H1 (cell line): ENCODE results near the gene UBQLN4. TPM values are rescaled to one million over a fixed set of nuclear protein-coding genes. Genes with fewer than 3 reads are reported as not detected.

ENCODE experiments used
- CTCF ChIA-PET: fragments of 300-600 bp; sonication (Branson Sonifier 250); formaldehyde crosslinking; loops from one replicate; lab custom pipeline; 2021; ENCODE audit not compliant: partially characterized antibody; lab: Charles Lee
- POLR2A ChIA-PET: fragments of 300-600 bp; sonication (Branson Sonifier 250); formaldehyde crosslinking; loops from one replicate; lab custom pipeline; 2021; ENCODE audit warnings: inconsistent platforms; ENCODE audit not compliant: partially characterized antibody; lab: Charles Lee
- DNase-seq, 2 experiments: peaks; one replicate each; pipeline versions ENCODE4 v3.0.0 to v3.0.0-alpha.2; 2010 to 2022; ENCODE audit warnings: low spot score in 2 of 2, low read depth in 1 of 2, mixed read lengths in 1 of 2
- FAIRE-seq: peaks from 2 replicates; lab custom pipeline; 2011; peaks lifted over from hg19 to GRCh38; lab: Jason Lieb, UNC
- H2AFZ ChIP-seq: 2 replicates; pipeline ENCODE4 v1.8.1; 2012; ENCODE audit warnings: low read length, inconsistent platforms
- H2AK5ac ChIP-seq: 2 replicates; pipeline ENCODE4 v1.6.1; 2013; ENCODE audit warnings: low read depth, low read length
- H2BK120ac ChIP-seq: replicated peaks from 2 replicates; pipeline ENCODE3; 2013; ENCODE audit warnings: low read depth, low read length, inconsistent platforms
- H2BK12ac ChIP-seq: 2 replicates; pipeline ENCODE4 v1.6.1; 2013; ENCODE audit warnings: low read depth, low read length
- H2BK15ac ChIP-seq: 2 replicates; pipeline ENCODE4 v1.6.1; 2013; ENCODE audit warnings: low read length
- H2BK20ac ChIP-seq: 2 replicates; pipeline ENCODE4 v1.6.1; 2013; ENCODE audit warnings: low read length
- H2BK5ac ChIP-seq: 2 replicates; pipeline ENCODE4 v1.6.1; 2013; ENCODE audit warnings: low read depth, low read length
- H3K14ac ChIP-seq: 2 replicates; pipeline ENCODE4 v1.6.1; 2013; ENCODE audit warnings: inconsistent platforms; ENCODE audit not compliant: insufficient read length
- H3K18ac ChIP-seq: 2 replicates; pipeline ENCODE4 v1.6.1; 2013; ENCODE audit warnings: low read length; ENCODE audit errors: extremely low read depth
- H3K23ac ChIP-seq: 2 replicates; pipeline ENCODE4 v1.6.1; 2013; ENCODE audit warnings: inconsistent platforms; ENCODE audit not compliant: insufficient read length
- H3K23me2 ChIP-seq: 2 replicates; pipeline ENCODE4 v1.6.1; 2013; ENCODE audit warnings: low read depth, low read length
- H3K27ac ChIP-seq: 2 replicates; pipeline ENCODE4 v1.6.1; 2011; ENCODE audit warnings: low read depth, low read length, inconsistent platforms
- H3K27me3 ChIP-seq, 4 experiments: replicated peaks in 1 of 4; 1 replicate in 1 of 4; 2 replicates in 3 of 4; pipeline versions ENCODE4 v1.6.1 to v1.8.1; 2011 to 2013; ENCODE audit warnings: low read length in 3 of 4, mild to moderate bottlenecking in 3 of 4, inconsistent platforms in 2 of 4, mixed read lengths in 2 of 4, moderate library complexity in 1 of 4; ENCODE audit not compliant: control insufficient read depth in 3 of 4, insufficient read depth in 3 of 4; ENCODE audit errors: extremely low read depth in 1 of 4
- H3K36me3 ChIP-seq, 4 experiments: 2 replicates each; pipeline versions ENCODE4 v1.6.1 to v1.8.1; 2011 to 2013; ENCODE audit warnings: mild to moderate bottlenecking in 4 of 4, low read length in 3 of 4, moderate library complexity in 2 of 4, control low read depth in 1 of 4, inconsistent platforms in 1 of 4; ENCODE audit not compliant: insufficient read depth in 4 of 4, control insufficient read depth in 2 of 4
- H3K4ac ChIP-seq: replicated peaks from 2 replicates; pipeline ENCODE3; 2013; ENCODE audit warnings: low read length, low read depth, mixed read lengths, inconsistent platforms; ENCODE audit not compliant: insufficient read length
- H3K4me1 ChIP-seq, 4 experiments: replicated peaks in 1 of 4; 1 replicate in 1 of 4; 2 replicates in 3 of 4; pipeline versions ENCODE4 v1.6.1 to v1.8.1; 2011 to 2013; ENCODE audit warnings: low read length in 3 of 4, inconsistent platforms in 2 of 4, mixed read lengths in 1 of 4; ENCODE audit not compliant: insufficient read depth in 4 of 4, control insufficient read depth in 3 of 4
- H3K4me2 ChIP-seq, 2 experiments: 2 replicates each; pipeline versions ENCODE4 v1.6.1 to v1.8.1; 2011 to 2013; ENCODE audit warnings: low read depth in 2 of 2, low read length in 2 of 2, control low read depth in 1 of 2, inconsistent platforms in 1 of 2, mild to moderate bottlenecking in 1 of 2; ENCODE audit not compliant: insufficient read depth in 1 of 2
- H3K4me3 ChIP-seq, 4 experiments: fragments of 200-600, 300-600 bp in 1 of 4; sonication (generic), shearing (Covaris generic), sonication (Bioruptor Twin) in 1 of 4; 2 replicates each; pipeline versions ENCODE4 v1.5.1 to v1.8.1; 2011 to 2016; ENCODE audit warnings: low read length in 4 of 4, low read depth in 3 of 4, control low read depth in 2 of 4, inconsistent platforms in 2 of 4, mild to moderate bottlenecking in 2 of 4, mixed read lengths in 1 of 4, moderate library complexity in 1 of 4; ENCODE audit not compliant: insufficient read depth in 2 of 4; ENCODE audit errors: extremely low read depth in 1 of 4
- H3K56ac ChIP-seq: replicated peaks from 2 replicates; pipeline ENCODE3; 2013; ENCODE audit warnings: low read depth, mild to moderate bottlenecking, mixed read lengths, low read length, inconsistent platforms; ENCODE audit not compliant: insufficient read length
- H3K79me1 ChIP-seq: 2 replicates; pipeline ENCODE4 v1.6.1; 2013; ENCODE audit warnings: low read depth, low read length, control low read depth
- H3K79me2 ChIP-seq, 2 experiments: 2 replicates each; pipeline versions ENCODE4 v1.6.1 to v1.8.1; 2012 to 2013; ENCODE audit warnings: low read length in 2 of 2, mild to moderate bottlenecking in 2 of 2, inconsistent platforms in 1 of 2; ENCODE audit not compliant: insufficient read depth in 2 of 2, control insufficient read depth in 1 of 2
- H3K9ac ChIP-seq, 4 experiments: replicated peaks in 1 of 4; 1 replicate in 1 of 4; 2 replicates in 3 of 4; pipeline versions ENCODE4 v1.6.1 to v1.8.1; 2011 to 2013; ENCODE audit warnings: low read depth in 3 of 4, low read length in 3 of 4, control low read depth in 2 of 4, mild to moderate bottlenecking in 2 of 4, moderate library complexity in 2 of 4, inconsistent platforms in 1 of 4; ENCODE audit errors: extremely low read depth in 1 of 4
- H3K9me3 ChIP-seq, 2 experiments: 2 replicates each; pipeline versions ENCODE4 v1.6.1 to v1.8.1; 2012 to 2013; ENCODE audit warnings: mild to moderate bottlenecking in 2 of 2, moderate library complexity in 2 of 2, control low read depth in 1 of 2, inconsistent platforms in 1 of 2, low read depth in 1 of 2, low read length in 1 of 2, mixed read lengths in 1 of 2; ENCODE audit not compliant: insufficient read depth in 2 of 2
- H4K20me1 ChIP-seq, 2 experiments: replicated peaks in 1 of 2; 2 replicates each; pipeline versions ENCODE3 to v1.8.1; 2011 to 2013; ENCODE audit warnings: inconsistent platforms in 2 of 2, low read length in 2 of 2, mild to moderate bottlenecking in 1 of 2; ENCODE audit not compliant: insufficient read depth in 2 of 2, control insufficient read depth in 1 of 2
- H4K5ac ChIP-seq: 2 replicates; pipeline ENCODE4 v1.6.1; 2013; ENCODE audit warnings: low read length, low read depth, mixed read lengths, inconsistent platforms; ENCODE audit not compliant: insufficient read length
- H4K8ac ChIP-seq: 2 replicates; pipeline ENCODE4 v1.8.0; 2013; ENCODE audit warnings: mild to moderate bottlenecking, moderate library complexity, low read length, inconsistent platforms; ENCODE audit not compliant: insufficient read depth; ENCODE audit errors: extremely low read depth
- H4K91ac ChIP-seq: replicated peaks from 2 replicates; pipeline ENCODE3; 2013; ENCODE audit warnings: low read length, mixed read lengths, inconsistent platforms; ENCODE audit not compliant: insufficient read length
- CBX8 ChIP-seq: fragments of 300-800, 300-1000 bp; sonication (generic); IDR thresholded peaks from 2 replicates; pipeline ENCODE4 v1.7.1; 2016; ENCODE audit warnings: low read depth, low read length, borderline replicate concordance
- POU5F1 ChIP-seq: IDR thresholded peaks from 2 replicates; pipeline ENCODE4 v1.6.1; 2011; ENCODE audit warnings: low read depth, mild to moderate bottlenecking, low read length, moderate library complexity
- SIRT6 ChIP-seq: IDR thresholded peaks from one replicate; pipeline ENCODE4 v1.7.1; 2012; ENCODE audit warnings: low read length, inconsistent platforms
- WGBS, 2 experiments: shearing (Covaris generic) in 1 of 2; methylation state at CpG; one replicate each; pipeline versions ENCODE4 v1.1.6 to v1.1.7; 2013 to 2015; ENCODE audit warnings: low lambda C conversion rate in 2 of 2, mixed read lengths in 2 of 2, inconsistent platforms in 1 of 2, low coverage in 1 of 2, missing lambda C conversion rate in 1 of 2; ENCODE audit not compliant: insufficient replicate concordance in 2 of 2, insufficient coverage in 1 of 2, insufficient read length in 1 of 2; ENCODE audit errors: extremely low coverage in 1 of 2, missing lambda C conversion rate in 1 of 2; 5-methylcytosine and 5-hydroxymethylcytosine counted together
- polyA plus RNA-seq, 7 experiments: library from polyadenylated mRNA; depleted of rRNA in 3 of 7; stranded (reverse) in 5 of 7; unstranded in 2 of 7; fragments of >200 nt in 5 of 7; fragments of 200-250 nt in 2 of 7; gene quantifications; 1 replicate in 5 of 7; 2 replicates in 1 of 7; 4 replicates in 1 of 7; pipeline versions ENCODE4 v1.2.1 to v1.2.3, GENCODE V29; 2011 to 2013; ENCODE audit warnings: missing spikeins in 2 of 7, mixed read lengths in 2 of 7
- total RNA-seq: library from RNA; stranded (reverse); fragmentation: NEBNext Ultra II Directional; extraction: Animal tissue kit (Norgen Biotek cat#: 25700); gene quantifications from 2 replicates; pipeline ENCODE4 v1.2.1, GENCODE V29; 2021

The UBQLN4 gene
- total and polyA plus RNA-seq, 2 of the 8 experiments (the other 6 are each of a cell fraction or from before 2014, with no cell fraction given) = 37.7 to 52.0 TPM

DNA sequence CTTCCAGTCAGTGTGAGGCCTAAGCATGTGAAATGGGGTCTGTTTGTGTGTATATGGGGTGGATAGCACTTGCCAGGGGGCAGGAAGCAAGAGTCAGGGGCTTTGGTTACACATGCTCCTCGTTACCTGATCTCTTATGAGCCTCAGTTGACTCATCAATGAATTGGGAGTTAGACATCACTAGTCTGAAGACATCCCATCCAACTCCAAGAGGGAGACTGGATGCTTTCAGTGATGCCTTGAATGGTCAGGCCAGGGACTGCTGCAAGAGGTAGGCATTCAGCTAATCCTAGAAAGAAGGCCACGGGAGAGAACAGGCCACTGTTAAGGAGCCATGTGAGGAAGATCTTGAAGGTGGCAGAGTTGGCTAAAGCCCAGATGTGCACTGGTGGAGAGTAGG, 13.7 kb upstream of the UBQLN4 start:
- peaks cover 0 to 2% (median 0%) of the 10 kb centered on the region in 4 experiments; a peak in 1 of 8 replicates for H3K36me3 ChIP-seq
- H4K8ac ChIP-seq = no peak overlapping the region
- H3K23ac ChIP-seq = no peak overlapping the region
- H4K5ac ChIP-seq = no peak overlapping the region
- DNase-seq (no peak), FAIRE-seq (no peak)
- no peak overlapping the region for H3K18ac ChIP-seq
- H3K79me1 ChIP-seq = no peaks in the 10 kb centered on the region
- H2AK5ac ChIP-seq = no peak overlapping the region
- H3K4me1 ChIP-seq = peaks cover 1 to 17% (median 9%) of the 10 kb centered on the region in 4 experiments
- H3K14ac ChIP-seq = no peak overlapping the region
- peaks cover 5 to 10% of the 10 kb centered on the region in 2 experiments for H4K20me1 ChIP-seq
- H3K4ac ChIP-seq = no peak overlapping the region
- no peak overlapping the region for H2BK12ac ChIP-seq
- 0 out of 4 replicates have a peak, but pooled peaks cover 0 to under 1% of the 10 kb centered on the region in 2 experiments for H3K79me2 ChIP-seq
- no peaks in the 10 kb centered on the region for H3K9me3 ChIP-seq
- H3K27me3 ChIP-seq = no peaks in the 10 kb centered on the region
- H4K91ac ChIP-seq = no peak overlapping the region
- H2AFZ ChIP-seq = no peak overlapping the region
- no peak overlapping the region for H3K4me2 ChIP-seq
- H2BK5ac ChIP-seq = no peak overlapping the region
- 98% methylated on average over 2 of the region's 2 CpGs; no CpG with 5 or more reads in 1 of the 2 experiments for WGBS, 2 experiments
- POLR2A ChIA-PET = interaction anchor here (1.1 to 9.7 kb wide), 8 partner anchors 9 to 128 kb away, joined by 3 to 88 read pairs (median 6); partner anchors contain the start of genes LAMTOR2, RAB25, SSR2 and UBQLN4
- H3K27ac ChIP-seq = no peak overlapping the region
- H3K23me2 ChIP-seq = no peaks in the 10 kb centered on the region
- H3K9ac ChIP-seq = no peak overlapping the region
- CTCF ChIA-PET = interaction anchor here (0.9 to 10.0 kb wide), 30 partner anchors 8 to 135 kb away, joined by 3 to 139 read pairs (median 5); partner anchors contain the start of genes KHDC4, LAMTOR2, SSR2 and UBQLN4
- no peak overlapping the region for H3K4me3 ChIP-seq
- H3K56ac ChIP-seq = no peak overlapping the region
- no peak overlapping the region for H2BK120ac ChIP-seq
- no peak overlapping the region for H2BK15ac ChIP-seq
- TF ChIP-seq SIRT6 (no peak), POU5F1 (no peak), CBX8 (no peak)
- no peak overlapping the region for H2BK20ac ChIP-seq
